HG02870 (cell line): ENCODE results near the gene SAMHD1.
"Not testable (repeated sequence)": the region's sequence is repeated elsewhere in the genome, so short reads cannot be mapped to it uniquely, and the experiment has no call there.

Source experiments
- ATAC-seq: cut with Tn5 transposase; IDR thresholded peaks from one replicate; pipeline ENCODE4 v1.9.1; 2021; ENCODE audit warnings: mild to moderate bottlenecking, moderate library complexity; ENCODE audit not compliant: unreplicated experiment

Gene SAMHD1

DNA sequence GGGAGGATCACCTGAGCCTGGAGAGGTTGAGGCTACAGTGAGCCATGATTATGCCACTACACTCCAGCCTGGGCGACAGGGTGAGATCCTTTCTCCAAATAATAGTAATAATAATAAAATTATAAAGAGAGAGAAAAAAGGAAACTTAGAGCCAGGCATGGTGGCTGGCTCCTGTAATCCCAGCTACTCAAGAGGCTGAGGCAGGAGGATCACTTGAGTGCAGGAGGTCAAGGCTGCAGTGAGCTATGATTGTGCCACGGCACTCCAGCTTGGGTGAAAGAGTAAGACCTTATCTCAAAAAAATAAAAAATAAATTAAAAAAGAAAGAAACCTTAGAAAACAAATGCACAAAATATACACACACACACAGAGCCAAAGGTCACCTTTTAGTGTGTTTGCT, 5.2 kb upstream of the SAMHD1 start:
- ATAC-seq, result no peak

DNA sequence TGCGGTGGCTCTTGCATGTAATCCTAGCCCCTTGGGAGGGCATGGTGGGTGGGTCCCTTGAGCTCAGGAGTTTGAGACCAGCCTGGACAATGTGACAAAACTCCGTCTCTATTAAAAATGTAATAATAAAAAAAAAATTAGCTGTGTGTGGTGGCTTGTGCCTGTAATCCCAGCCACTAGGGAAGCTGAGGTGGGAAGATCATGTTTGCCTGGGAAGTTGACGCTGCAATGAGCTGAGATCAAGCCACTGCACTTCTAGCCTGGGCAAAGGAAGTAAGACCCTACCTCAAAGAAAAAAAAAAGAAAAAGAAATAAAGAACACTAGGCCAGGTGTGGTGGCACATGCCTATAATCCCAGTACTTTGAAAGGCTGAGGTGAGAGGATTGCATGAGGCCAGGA, 4.5 kb upstream of the SAMHD1 start:
- no peak for ATAC-seq

DNA sequence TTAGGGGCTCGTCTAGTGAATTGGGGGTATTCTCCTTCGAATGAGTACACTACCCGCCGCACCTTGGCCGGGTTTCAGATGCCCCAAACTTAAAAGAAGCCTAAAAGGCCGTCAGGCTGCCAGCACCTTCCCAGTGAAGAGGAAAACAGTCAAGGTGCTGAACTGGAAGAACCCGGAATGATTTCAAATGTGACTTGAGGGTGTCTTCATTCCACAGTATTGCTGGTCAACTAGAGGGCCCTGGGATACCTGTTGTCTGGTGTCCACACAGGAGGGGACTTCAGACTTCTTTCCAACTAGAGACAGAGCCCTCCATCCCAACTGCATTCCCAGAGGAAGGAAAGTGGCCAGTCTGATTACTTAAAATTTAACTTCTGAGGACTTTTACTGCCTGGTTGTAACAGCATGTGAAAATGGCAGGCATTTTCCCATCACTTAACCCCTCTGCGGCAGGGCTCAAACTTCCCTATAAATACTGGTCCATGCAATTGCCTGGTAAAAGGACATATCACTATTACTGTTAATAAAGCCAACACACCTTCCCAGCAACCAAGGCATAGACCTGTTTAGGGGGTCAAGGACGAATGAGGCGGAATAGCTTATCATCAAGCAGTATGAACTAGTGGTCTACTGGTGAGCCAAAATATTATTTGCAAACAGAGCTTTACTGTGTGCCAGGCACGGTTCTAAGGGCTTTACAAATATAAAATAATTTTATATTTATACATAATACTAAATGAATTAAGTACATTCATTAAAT, 651 bp upstream of the SAMHD1 start:
- no peak for ATAC-seq

DNA sequence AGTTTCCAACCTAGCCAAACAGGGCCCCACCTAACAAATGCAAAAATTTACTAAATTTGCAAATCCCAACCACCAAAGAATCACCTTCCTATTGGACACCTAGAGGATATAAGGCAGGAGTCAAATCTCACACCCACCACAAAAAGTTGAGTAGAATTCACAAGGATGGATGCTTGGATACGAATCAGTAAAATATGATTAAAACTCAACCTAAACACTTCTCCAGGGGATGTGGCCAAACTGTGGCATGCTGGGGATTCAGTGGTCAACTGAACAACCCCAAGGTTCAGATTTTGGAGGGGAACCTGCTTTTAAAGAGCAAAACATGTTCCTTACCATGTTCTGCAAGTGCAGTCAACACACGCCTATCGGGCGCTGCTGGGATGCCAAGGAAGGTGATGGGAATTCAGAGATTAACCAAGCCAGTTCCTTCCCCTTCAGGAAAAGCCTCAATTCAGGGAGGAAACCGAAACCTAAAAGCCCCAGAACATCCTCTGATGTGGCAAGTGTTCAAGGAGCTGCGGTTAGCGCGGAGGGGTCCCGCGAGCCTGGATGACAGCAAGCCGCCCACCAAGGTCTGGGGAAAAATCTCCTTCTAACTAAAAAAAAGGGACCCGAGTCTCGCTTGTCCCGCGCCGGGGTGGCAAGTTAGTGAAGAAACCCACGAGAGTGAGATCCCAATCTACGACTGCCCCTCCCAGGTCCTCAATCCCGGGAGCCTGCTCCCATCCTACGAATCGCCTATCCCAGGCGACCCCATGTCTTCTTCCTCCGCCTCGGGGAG, 902 bp downstream of the SAMHD1 start:
- no peak for ATAC-seq

DNA sequence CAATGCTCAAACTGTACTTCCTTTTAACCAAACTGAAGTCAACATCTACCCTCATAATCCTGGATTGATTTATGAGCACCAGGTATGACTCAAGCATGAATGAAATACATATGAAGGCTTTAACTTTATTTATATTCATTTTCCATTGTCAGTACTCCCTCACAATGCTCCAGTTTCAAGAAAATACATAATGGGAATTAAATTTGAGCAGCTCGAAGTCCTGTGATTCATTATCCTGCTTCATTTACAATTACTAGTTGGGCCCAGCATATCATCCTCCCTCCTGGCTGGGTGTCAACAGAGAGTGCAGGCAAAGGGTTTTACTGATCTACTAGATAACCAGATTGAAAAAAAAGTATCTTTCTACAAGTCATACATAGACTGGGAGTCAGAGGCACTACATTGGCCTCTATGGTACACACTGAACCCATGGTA, 10.1 kb downstream of the SAMHD1 start:
- ATAC-seq, result no peak

GRCh38 chr20:36937402-36937770, 14.1 kb downstream of the SAMHD1 start:
- ATAC-seq, result no peak

GRCh38 chr20:36936761-36937401, 14.6 kb downstream of the SAMHD1 start:
- not testable (repeated sequence) for ATAC-seq

DNA sequence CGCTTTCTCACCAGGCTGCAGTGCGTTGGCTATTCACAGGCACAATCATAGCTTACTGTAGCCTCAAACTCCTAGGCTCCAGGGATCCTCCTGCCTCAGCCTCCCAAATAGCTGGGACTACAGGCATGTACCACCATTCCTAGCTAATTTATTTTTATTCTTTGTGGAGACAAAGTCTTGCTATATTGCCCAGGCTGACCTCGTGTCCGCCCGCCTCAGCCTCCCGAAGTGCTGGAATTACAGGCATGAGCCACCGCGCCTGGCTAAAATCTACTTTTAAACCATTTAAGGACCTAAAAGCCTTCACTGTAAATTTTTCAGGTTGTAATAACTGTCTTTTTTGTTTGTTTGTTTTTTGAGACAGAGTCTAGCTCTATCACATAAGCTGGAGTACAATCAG, 15.2 kb downstream of the SAMHD1 start:
- ATAC-seq, result no peak

DNA sequence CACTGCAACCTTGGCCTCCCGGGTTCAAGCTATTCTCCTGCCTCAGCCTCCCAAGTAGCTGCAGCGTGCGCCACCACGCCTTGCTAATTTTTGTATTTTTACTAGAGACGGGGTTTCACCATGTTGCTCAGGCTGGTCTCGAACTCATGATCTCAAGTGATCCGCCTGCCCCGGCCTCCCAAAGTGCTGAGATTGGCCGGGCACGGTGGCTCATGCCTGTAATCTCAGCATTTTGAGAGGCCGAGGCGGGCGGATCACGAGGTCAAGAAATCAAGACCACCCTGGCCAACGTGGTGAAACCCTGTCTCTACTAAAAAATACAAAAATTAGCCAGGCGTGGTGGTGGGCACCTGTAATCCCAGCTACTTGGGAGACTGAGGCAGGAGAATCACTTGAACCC, 17.9 kb downstream of the SAMHD1 start:
- ATAC-seq, result not testable (repeated sequence)

- no peak for ATAC-seq
Measured at GRCh38 chr20:36932476-36933426, 18.8 kb downstream of the SAMHD1 start.

DNA sequence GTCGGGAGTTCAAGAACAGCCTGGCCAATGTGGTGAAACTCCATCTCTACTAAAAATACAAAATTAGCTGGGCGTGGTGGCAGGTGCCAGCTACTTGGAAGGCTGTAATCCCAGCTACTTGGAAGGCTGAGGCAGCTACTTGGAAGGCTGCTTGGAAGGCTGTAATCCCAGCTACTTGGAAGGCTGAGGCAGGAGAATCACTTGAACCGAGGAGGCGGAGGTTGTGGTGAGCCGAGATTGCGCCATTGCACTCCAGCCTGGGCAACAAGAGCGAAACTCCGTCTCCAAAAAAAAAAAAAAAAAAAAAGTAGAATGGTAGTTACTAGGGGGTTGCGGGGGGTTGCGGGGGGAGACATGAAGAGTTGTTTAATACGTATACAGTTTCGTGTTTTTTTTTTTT, 19.4 kb downstream of the SAMHD1 start:
- ATAC-seq, result not testable (repeated sequence)

DNA sequence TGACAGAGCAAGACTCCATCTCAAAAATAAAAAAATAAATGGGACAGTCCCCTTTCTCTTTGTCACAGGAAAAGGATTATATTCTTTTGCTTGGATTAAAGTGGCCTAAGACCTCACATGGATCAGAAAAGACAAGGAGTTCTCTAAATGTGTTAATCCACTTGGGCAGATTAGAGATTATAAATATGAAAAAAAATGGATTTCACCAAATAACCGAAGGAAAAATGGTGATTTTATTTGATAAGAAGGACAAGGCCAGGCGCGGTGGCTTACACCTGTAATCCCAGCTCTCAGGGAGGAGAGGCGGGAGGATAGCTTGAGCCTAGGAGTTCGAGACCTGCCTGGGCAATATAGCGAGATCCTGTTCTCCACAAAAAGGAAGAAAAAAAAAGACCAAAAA, 21.8 kb downstream of the SAMHD1 start:
- no peak for ATAC-seq

DNA sequence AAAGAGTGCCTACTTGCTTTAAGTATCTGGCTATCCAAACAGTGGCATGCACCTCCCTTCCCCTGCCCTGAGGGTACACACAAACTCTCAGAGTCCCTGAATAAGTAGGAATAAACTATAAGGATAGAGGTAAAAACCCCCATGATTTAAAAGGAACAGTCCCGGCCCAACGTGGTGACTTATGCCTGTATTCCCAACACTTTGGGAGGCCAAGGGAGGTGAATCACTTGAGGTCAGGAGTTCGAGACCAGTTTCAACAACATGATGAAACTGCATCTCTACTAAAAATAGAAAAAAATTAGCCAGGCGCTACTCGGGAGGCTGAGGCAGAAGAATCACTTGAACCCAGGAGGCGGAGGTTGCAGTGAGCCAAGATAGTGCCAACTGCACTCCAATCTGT, 22.2 kb downstream of the SAMHD1 start:
- ATAC-seq, result no peak

DNA sequence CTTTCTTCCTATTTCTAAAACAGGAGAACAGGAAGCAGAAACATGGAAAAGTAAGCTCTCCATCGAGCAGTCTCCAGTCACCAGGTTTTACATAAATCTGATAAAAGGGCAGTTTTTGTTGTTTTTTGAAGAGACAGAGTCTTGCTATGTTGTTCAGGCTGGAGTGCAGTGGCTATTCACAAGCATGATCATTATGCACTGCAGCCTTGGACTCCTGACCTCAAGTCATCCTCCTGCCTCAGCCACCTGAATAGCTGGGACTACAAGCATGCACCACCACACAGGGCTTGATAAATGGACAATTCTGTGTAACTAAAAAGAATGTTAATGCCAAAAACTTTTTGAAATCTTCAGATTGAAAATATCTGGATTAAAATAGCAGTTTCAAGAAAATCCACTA, 23.8 kb downstream of the SAMHD1 start:
- no peak for ATAC-seq

DNA sequence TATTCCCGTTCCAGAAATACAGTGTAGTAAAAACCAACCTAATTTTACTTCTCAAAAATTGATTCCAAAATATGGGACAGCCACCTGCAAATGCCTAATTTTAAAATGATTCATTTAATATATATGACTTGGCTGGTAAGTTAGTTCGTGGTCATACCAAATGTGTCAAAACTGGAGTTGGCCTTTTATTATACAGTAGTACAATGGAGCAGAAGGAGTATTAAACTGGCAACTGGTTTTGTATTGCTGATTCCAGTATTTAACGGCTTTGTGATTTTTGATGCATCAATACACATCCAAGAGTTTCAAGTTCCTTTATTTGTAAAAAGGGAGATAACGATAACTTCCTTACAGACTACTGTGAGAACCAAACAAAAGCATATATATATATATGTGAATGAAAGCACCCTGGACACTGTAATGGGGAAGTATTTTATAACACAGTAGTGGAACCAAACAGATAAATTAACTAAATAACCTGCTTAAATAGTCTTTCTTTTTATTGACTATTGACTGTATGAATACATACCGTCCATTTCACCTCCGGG, 24.8 kb downstream of the SAMHD1 start:
- ATAC-seq, result no peak

- no peak for ATAC-seq
Measured at GRCh38 chr20:36925234-36925633, 26.3 kb downstream of the SAMHD1 start.

DNA sequence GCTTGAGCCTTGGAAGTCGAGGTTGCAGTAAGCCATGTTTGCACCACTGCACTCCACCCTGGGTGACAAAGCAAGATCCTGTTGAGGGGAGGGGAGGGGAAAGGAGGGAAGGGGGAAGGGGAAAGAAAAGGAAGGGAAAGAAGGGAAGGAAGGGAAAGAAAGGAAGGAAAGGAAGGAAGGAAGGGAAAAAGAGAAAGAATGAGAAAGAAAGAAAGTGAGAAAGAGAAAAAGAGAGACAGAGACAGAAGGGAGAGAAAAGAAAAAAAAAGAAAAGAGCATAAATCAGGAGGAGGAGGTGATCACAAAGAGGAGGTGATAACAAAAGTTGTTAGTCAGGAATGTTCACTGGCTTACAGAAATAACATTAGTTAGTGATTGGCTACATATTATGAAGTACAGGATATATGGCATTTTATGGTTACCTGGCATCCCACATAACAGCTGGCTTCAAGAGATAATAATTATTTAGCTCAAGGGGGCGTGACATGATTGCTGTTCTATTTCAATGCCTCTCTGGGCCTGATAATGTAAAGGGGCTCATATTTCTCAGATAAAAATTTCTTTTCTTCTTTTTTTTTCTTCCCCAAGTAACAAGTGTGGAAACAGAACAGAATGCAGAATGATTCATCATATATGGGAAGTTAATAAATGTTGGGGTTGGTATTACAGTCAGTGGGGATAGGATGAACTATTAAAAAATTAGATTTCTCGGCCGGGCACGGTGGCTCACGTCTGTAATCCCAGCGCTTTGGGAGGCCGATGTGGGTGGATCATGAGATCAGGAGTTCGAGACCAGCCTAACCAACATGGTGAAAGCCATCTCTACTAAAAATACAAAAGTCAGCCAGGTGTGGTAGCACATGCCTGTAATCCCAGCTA, 27.1 kb downstream of the SAMHD1 start:
- ATAC-seq, result no peak

- no peak for ATAC-seq
Measured at GRCh38 chr20:36920334-36920730, 31.2 kb downstream of the SAMHD1 start.

- ATAC-seq, result no peak
Measured at GRCh38 chr20:36919715-36920333, 31.7 kb downstream of the SAMHD1 start.
